HepG2 (cell line): ENCODE data around the gene RFXANK. TPM values are rescaled to one million over a fixed set of nuclear protein-coding genes. Genes with fewer than 3 reads are reported as not detected.

Source experiments
- ATAC-seq: fragments of 200-7000 bp; cut with Tn5 transposase; 3 replicates; pipeline ENCODE4 v1.9.1; 2020; ENCODE audit warnings: mild to moderate bottlenecking, moderate library complexity
- BruUV-seq: library from RNA; stranded (reverse); fragments of 400-500 nt; replicated peaks from 2 replicates; lab custom pipeline; 2021; lab: Mats Ljungman, UMichigan
- CTCF ChIA-PET: fragments of 300-600 bp; formaldehyde crosslinking; extraction: SDS; loops from one replicate; lab custom pipeline; 2021; ENCODE audit warnings: low total read pairs, inconsistent platforms, low intra/inter-chr PET ratio; lab: Yijun Ruan, JAX
- POLR2A ChIA-PET: fragments of 350-600 bp; sonication (Branson Sonifier 250); formaldehyde crosslinking; loops from one replicate; lab custom pipeline; 2020; ENCODE audit warnings: antibody characterized with exemption, inconsistent platforms; lab: Yijun Ruan, JAX
- DNase-seq: peaks from one replicate; pipeline ENCODE4 v3.0.0-alpha.2; 2015; ENCODE audit warnings: low spot score
- FAIRE-seq: peaks from 3 replicates; lab custom pipeline; 2011; peaks lifted over from hg19 to GRCh38; lab: Jason Lieb, UNC
- H2AFZ ChIP-seq: one replicate; pipeline ENCODE4 v1.6.1; 2011; ENCODE audit warnings: low read length, inconsistent platforms
- H3K27ac ChIP-seq: fragments of 300-600 bp; 3 replicates; pipeline ENCODE4 v1.8.0; 2011; ENCODE audit warnings: mixed run types, mild to moderate bottlenecking, mixed read lengths, low read length, inconsistent platforms; ENCODE audit not compliant: insufficient read depth; ENCODE audit errors: extremely low read length
- H3K27me3 ChIP-seq, 2 experiments: fragments of 200-600 bp in 1 of 2; 2 replicates in 1 of 2; 3 replicates in 1 of 2; pipeline versions ENCODE4 v1.6.0 to v1.8.0; 2011; ENCODE audit warnings: low read length in 2 of 2, mild to moderate bottlenecking in 2 of 2, moderate library complexity in 2 of 2, inconsistent platforms in 1 of 2; ENCODE audit not compliant: insufficient read depth in 2 of 2, control insufficient read depth in 1 of 2
- H3K36me3 ChIP-seq, 2 experiments: fragments of 200-600 bp in 1 of 2; replicated peaks in 1 of 2; 2 replicates in 1 of 2; 3 replicates in 1 of 2; pipeline versions ENCODE4 v1.5.1 to v1.8.0; 2011; ENCODE audit warnings: low read length in 2 of 2, inconsistent platforms in 1 of 2; ENCODE audit not compliant: insufficient read depth in 2 of 2, control insufficient read depth in 1 of 2
- H3K4me1 ChIP-seq: 2 replicates; pipeline ENCODE4 v1.5.1; 2012; ENCODE audit warnings: low read length, inconsistent platforms; ENCODE audit not compliant: insufficient read depth
- H3K4me2 ChIP-seq: 2 replicates; pipeline ENCODE4 v1.6.0; 2011; ENCODE audit warnings: low read depth, low read length, inconsistent platforms
- H3K4me3 ChIP-seq, 3 experiments: fragments of 200-600 bp in 1 of 3; sonication (generic), shearing (Covaris generic) in 1 of 3; replicated peaks in 1 of 3; 2 replicates each; pipeline ENCODE4 v1.5.1; 2011 to 2016; ENCODE audit warnings: low read length in 3 of 3, inconsistent platforms in 2 of 3, low read depth in 2 of 3, mild to moderate bottlenecking in 2 of 3, control low read depth in 1 of 3, mixed read lengths in 1 of 3; ENCODE audit not compliant: insufficient read depth in 1 of 3
- H3K79me2 ChIP-seq: one replicate; pipeline ENCODE4 v1.6.1; 2011; ENCODE audit warnings: low read length, inconsistent platforms; ENCODE audit not compliant: insufficient read depth
- H3K9ac ChIP-seq: 2 replicates; pipeline ENCODE4 v1.6.0; 2011; ENCODE audit warnings: mild to moderate bottlenecking, low read depth, low read length, inconsistent platforms; ENCODE audit not compliant: insufficient read depth
- H3K9me3 ChIP-seq: 2 replicates; pipeline ENCODE4 v1.5.1; 2012; ENCODE audit warnings: mild to moderate bottlenecking, low read length
- H4K20me1 ChIP-seq: 2 replicates; pipeline ENCODE4 v1.6.0; 2011; ENCODE audit warnings: inconsistent platforms, mild to moderate bottlenecking, low read length, moderate library complexity; ENCODE audit not compliant: insufficient read depth
- BRCA1 ChIP-seq: sonication (generic); formaldehyde crosslinking; IDR thresholded peaks from 2 replicates; pipeline ENCODE4 v1.4.0; 2020; ENCODE audit warnings: missing genetic modification reagents
- JUNB ChIP-seq: sonication (generic); formaldehyde crosslinking; IDR thresholded peaks from 2 replicates; pipeline ENCODE4 v1.8.0; 2022; ENCODE audit warnings: missing genetic modification reagents, mild to moderate bottlenecking, borderline replicate concordance
- MTA1 ChIP-seq: sonication (generic); formaldehyde crosslinking; IDR thresholded peaks from 2 replicates; pipeline ENCODE4 v1.4.0; 2020; ENCODE audit warnings: missing genetic modification reagents, mild to moderate bottlenecking, borderline replicate concordance
- WIZ ChIP-seq: sonication (generic); formaldehyde crosslinking; IDR thresholded peaks from 2 replicates; pipeline ENCODE4 v1.5.1; 2020; ENCODE audit warnings: mild to moderate bottlenecking, missing genetic modification reagents
- YEATS2 ChIP-seq: sonication (generic); formaldehyde crosslinking; IDR thresholded peaks from 2 replicates; pipeline ENCODE4 v1.4.0; 2020; ENCODE audit warnings: missing genetic modification reagents, borderline replicate concordance
- ZBTB38 ChIP-seq: sonication (generic); formaldehyde crosslinking; IDR thresholded peaks from 2 replicates; pipeline ENCODE4 v1.5.1; 2020; ENCODE audit warnings: mild to moderate bottlenecking, missing genetic modification reagents
- ZC3H13 ChIP-seq: sonication (generic); formaldehyde crosslinking; IDR thresholded peaks from 2 replicates; pipeline ENCODE4 v1.8.1; 2023; ENCODE audit warnings: mild to moderate bottlenecking, missing genetic modification reagents, moderate library complexity
- ZNF331 ChIP-seq: sonication (generic); formaldehyde crosslinking; IDR thresholded peaks from 2 replicates; pipeline ENCODE4 v1.4.0; 2020; ENCODE audit warnings: missing genetic modification reagents
- ZNF367 ChIP-seq: sonication (generic); formaldehyde crosslinking; IDR thresholded peaks from 2 replicates; pipeline ENCODE4 v1.4.0; 2020; ENCODE audit warnings: missing genetic modification reagents, borderline replicate concordance
- ZNF577 ChIP-seq: sonication (generic); formaldehyde crosslinking; IDR thresholded peaks from 2 replicates; pipeline ENCODE4 v1.4.0; 2020; ENCODE audit warnings: mild to moderate bottlenecking, low read depth, missing genetic modification reagents, borderline replicate concordance
- ZNF768 ChIP-seq: sonication (generic); formaldehyde crosslinking; IDR thresholded peaks from 2 replicates; pipeline ENCODE4 v1.4.0; 2020; ENCODE audit warnings: missing genetic modification reagents
- WGBS: methylation state at CpG from one replicate; pipeline ENCODE4 v1.1.6; 2017; ENCODE audit warnings: low lambda C conversion rate; 5-methylcytosine and 5-hydroxymethylcytosine counted together
- in situ Hi-C: cut with HindIII; loops from 2 replicates; pipeline ENCODE4 v1.10.0; 2017; ENCODE audit warnings: low pct_unique_long_range_greater_than_20kb; ENCODE audit not compliant: extremely low pct_ligation_motif_present
- intact Hi-C: fragments of 100-400 bp; cut with micrococcal nuclease; formaldehyde crosslinking; loops from one replicate; pipeline ENCODE4 v1.10.0; 2022; ENCODE audit not compliant: unreplicated experiment
- polyA plus RNA-seq, 8 experiments: library from polyadenylated mRNA; depleted of rRNA in 3 of 8; stranded (reverse) in 7 of 8; unstranded in 1 of 8; fragments of >200 nt; fragmentation: Illumina TruSeq in 4 of 8; extraction: Trizol in 4 of 8; gene quantifications; 2 replicates each; pipeline versions ENCODE4 v1.2.1 to v1.2.3, GENCODE V29; 2011 to 2016; ENCODE audit warnings: low read depth in 4 of 8, missing spikeins in 1 of 8, mixed read lengths in 1 of 8; ENCODE audit not compliant: insufficient read depth in 1 of 8
- total RNA-seq, 5 experiments: library from RNA; depleted of rRNA; stranded (reverse); fragments of >200 nt; fragmentation: Illumina TruSeq; extraction: Trizol; gene quantifications; 2 replicates each; pipeline ENCODE4 v1.2.3, GENCODE V29; 2016; ENCODE audit warnings: low read depth in 1 of 5
- TF ChIP-seq, protein P1 (sequence below): IDR thresholded peaks from 2 replicates; pipeline ENCODE4 v1.4.0; 2020; ENCODE audit warnings: mild to moderate bottlenecking, missing genetic modification reagents
- TF ChIP-seq, protein P2 (sequence below): IDR thresholded peaks from 2 replicates; pipeline ENCODE4 v1.6.1; 2016; ENCODE audit warnings: mild to moderate bottlenecking, missing biosample characterization, missing genetic modification reagents
- TF ChIP-seq, protein P3 (sequence below): sonication (generic); formaldehyde crosslinking; IDR thresholded peaks from 2 replicates; pipeline ENCODE4 v1.5.0; 2020; ENCODE audit warnings: missing genetic modification reagents
- TF ChIP-seq, protein P4 (sequence below): sonication (generic); formaldehyde crosslinking; IDR thresholded peaks from 2 replicates; pipeline ENCODE4 v1.5.0; 2020; ENCODE audit warnings: mild to moderate bottlenecking, missing genetic modification reagents

The RFXANK gene
- total and polyA plus RNA-seq, 2 of the 13 experiments (the other 11 are each of a cell fraction or from before 2014, with no cell fraction given) = 49.9 to 80.7 TPM

DNA sequence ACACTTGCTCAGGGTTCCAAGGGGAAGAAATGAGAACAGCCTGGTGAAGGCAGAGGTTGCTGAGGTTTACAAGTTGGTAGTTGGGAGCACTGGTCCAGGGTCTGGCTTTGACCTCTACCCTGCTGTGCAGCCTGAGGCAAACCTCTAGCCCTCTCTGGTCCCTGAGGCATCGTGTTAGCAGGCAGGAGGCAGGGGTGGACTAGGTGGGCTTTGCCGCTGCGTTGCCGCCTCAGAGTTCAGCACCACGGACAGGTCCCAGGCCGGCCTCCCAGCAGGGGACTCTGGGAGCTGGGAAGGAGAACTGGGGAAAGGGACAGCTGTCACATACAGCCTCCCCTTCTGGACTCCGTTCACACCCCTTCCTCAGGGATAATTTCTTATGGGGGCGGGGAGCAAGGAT, 22.8 kb downstream of the RFXANK start:
- DNase-seq (peak; percentile 30), FAIRE-seq (no peak), ATAC-seq (peak; percentile 85)
- Histone ChIP-seq H3K4me2 (no peak overlapping the region), H3K9me3 (no peaks in the 10 kb centered on the region), H2AFZ (no peak overlapping the region), H4K20me1 (no peaks in the 10 kb centered on the region; the same call in 1 of the 2 replicates), H3K79me2 (no peaks in the 10 kb centered on the region), H3K4me3 (no peak overlapping the region), H3K27ac (no peak overlapping the region), H3K27me3 (peaks cover 2 to 21% of the 10 kb centered on the region in 2 experiments; a peak in 3 of 5 replicates), H3K4me1 (no peaks in the 10 kb centered on the region), H3K36me3 (no peaks in the 10 kb centered on the region), H3K9ac (no peak overlapping the region)
- intact Hi-C loops = no loop called here
- in situ Hi-C loops = no loop called here
- ChIA-PET CTCF (no interaction called here), POLR2A (interaction anchor here (0.8 to 1.6 kb wide), 2 partner anchors 10 to 12 kb away, joined by 3 to 8 read pairs; partner anchors contain the start of gene NR2C2AP)
- no TSS peak for BruUV-seq
- WGBS = 7% methylated on average over 6 of the region's 8 CpGs
- TF ChIP-seq, protein P1, sequence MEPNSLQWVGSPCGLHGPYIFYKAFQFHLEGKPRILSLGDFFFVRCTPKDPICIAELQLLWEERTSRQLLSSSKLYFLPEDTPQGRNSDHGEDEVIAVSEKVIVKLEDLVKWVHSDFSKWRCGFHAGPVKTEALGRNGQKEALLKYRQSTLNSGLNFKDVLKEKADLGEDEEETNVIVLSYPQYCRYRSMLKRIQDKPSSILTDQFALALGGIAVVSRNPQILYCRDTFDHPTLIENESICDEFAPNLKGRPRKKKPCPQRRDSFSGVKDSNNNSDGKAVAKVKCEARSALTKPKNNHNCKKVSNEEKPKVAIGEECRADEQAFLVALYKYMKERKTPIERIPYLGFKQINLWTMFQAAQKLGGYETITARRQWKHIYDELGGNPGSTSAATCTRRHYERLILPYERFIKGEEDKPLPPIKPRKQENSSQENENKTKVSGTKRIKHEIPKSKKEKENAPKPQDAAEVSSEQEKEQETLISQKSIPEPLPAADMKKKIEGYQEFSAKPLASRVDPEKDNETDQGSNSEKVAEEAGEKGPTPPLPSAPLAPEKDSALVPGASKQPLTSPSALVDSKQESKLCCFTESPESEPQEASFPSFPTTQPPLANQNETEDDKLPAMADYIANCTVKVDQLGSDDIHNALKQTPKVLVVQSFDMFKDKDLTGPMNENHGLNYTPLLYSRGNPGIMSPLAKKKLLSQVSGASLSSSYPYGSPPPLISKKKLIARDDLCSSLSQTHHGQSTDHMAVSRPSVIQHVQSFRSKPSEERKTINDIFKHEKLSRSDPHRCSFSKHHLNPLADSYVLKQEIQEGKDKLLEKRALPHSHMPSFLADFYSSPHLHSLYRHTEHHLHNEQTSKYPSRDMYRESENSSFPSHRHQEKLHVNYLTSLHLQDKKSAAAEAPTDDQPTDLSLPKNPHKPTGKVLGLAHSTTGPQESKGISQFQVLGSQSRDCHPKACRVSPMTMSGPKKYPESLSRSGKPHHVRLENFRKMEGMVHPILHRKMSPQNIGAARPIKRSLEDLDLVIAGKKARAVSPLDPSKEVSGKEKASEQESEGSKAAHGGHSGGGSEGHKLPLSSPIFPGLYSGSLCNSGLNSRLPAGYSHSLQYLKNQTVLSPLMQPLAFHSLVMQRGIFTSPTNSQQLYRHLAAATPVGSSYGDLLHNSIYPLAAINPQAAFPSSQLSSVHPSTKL = peak; percentile 55; the same call in 1 of the 2 replicates
- 0 out of 2 replicates have a peak, but pooled peaks have one; percentile 30 for TF ChIP-seq MTA1
- peak; percentile 93 for TF ChIP-seq WIZ (CRISPR knock-in tag)
- TF ChIP-seq BRCA1 (CRISPR knock-in tag) = peak; percentile 87
- TF ChIP-seq ZBTB38 (CRISPR knock-in tag) = 0 out of 2 replicates have a peak, but pooled peaks have one; percentile 28
- no peak for TF ChIP-seq ZNF577 (CRISPR knock-in tag)
- TF ChIP-seq ZNF768 (CRISPR knock-in tag) = peak; percentile 99
- TF ChIP-seq, protein P2, sequence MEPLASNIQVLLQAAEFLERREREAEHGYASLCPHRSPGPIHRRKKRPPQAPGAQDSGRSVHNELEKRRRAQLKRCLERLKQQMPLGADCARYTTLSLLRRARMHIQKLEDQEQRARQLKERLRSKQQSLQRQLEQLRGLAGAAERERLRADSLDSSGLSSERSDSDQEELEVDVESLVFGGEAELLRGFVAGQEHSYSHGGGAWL (CRISPR knock-in tag) = peak; percentile 82; the same call in 1 of the 2 replicates
- no peak for TF ChIP-seq ZC3H13 (CRISPR knock-in tag)
- TF ChIP-seq, protein P3, sequence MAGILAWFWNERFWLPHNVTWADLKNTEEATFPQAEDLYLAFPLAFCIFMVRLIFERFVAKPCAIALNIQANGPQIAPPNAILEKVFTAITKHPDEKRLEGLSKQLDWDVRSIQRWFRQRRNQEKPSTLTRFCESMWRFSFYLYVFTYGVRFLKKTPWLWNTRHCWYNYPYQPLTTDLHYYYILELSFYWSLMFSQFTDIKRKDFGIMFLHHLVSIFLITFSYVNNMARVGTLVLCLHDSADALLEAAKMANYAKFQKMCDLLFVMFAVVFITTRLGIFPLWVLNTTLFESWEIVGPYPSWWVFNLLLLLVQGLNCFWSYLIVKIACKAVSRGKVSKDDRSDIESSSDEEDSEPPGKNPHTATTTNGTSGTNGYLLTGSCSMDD = 0 out of 2 replicates have a peak, but pooled peaks have one; percentile 60
- peak; percentile 90; the same call in 1 of the 2 replicates for TF ChIP-seq ZNF367 (CRISPR knock-in tag)
- peak; percentile 57; the same call in 1 of the 2 replicates for TF ChIP-seq YEATS2 (CRISPR knock-in tag)
- peak; percentile 81 for TF ChIP-seq ZNF331 (CRISPR knock-in tag)
- TF ChIP-seq JUNB (CRISPR knock-in tag) = no peak
- TF ChIP-seq, protein P4, sequence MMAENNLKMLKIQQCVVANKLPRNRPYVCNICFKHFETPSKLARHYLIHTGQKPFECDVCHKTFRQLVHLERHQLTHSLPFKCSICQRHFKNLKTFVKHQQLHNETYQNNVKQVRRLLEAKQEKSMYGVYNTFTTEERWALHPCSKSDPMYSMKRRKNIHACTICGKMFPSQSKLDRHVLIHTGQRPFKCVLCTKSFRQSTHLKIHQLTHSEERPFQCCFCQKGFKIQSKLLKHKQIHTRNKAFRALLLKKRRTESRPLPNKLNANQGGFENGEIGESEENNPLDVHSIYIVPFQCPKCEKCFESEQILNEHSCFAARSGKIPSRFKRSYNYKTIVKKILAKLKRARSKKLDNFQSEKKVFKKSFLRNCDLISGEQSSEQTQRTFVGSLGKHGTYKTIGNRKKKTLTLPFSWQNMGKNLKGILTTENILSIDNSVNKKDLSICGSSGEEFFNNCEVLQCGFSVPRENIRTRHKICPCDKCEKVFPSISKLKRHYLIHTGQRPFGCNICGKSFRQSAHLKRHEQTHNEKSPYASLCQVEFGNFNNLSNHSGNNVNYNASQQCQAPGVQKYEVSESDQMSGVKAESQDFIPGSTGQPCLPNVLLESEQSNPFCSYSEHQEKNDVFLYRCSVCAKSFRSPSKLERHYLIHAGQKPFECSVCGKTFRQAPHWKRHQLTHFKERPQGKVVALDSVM (CRISPR knock-in tag) = 0 out of 2 replicates have a peak, but pooled peaks have one; percentile 18
